ENCODE results near the gene SLC25A28.

GRCh38 chr10:99571816-99572215, 48.4 kb downstream of the SLC25A28 start:
- TF ChIP-seq CTCF (IDR thresholded peaks at IDR 0.05), result no peak
- no peak for TF ChIP-seq EZH2 (IDR thresholded peaks at IDR 0.05; ENCODE audit: borderline replicate concordance, insufficient read depth, low read depth, low read length, poor library complexity, severe bottlenecking)
